ENCODE data around the gene SEMA5B.

The SEMA5B gene

DNA sequence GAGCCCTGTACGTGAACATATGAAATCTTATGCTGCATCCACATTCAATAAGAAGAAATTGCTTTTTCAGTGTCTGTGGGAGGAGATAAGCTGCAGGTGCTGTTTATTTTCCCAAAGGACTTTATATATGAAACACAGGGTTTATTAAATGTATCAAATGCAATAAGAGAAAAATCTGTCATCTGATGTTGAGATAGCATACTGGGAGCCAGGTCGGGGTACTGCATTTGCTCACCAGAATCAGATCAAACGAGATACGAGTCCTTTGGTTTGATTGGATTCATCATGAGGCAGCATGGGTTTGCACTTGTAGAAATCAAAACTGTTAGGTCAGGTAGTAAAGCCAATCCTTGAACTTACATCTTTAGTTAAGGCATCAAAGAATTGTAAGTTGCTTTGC lies 141.3 kb downstream of the SEMA5B start:
- H3K9me2 ChIP-seq (replicated peaks; ENCODE audit: insufficient read depth, low read length) = no peaks in the 10 kb centered on the region
- H3K9ac ChIP-seq (ENCODE audit: low read length) = no peak overlapping the region
- no peaks in the 10 kb centered on the region for H4K20me1 ChIP-seq (ENCODE audit: insufficient read depth, low read length)
- no peak overlapping the region for H3K4me2 ChIP-seq (ENCODE audit: low read depth, low read length)
- H3K9me3 ChIP-seq (replicated peaks; ENCODE audit: insufficient read depth, low read length) = no peaks in the 10 kb centered on the region
- no peaks in the 10 kb centered on the region for H3K36me3 ChIP-seq (replicated peaks; ENCODE audit: insufficient read depth, low read length)
- no peaks in the 10 kb centered on the region for H3K27me3 ChIP-seq (replicated peaks; ENCODE audit: insufficient read depth, low read length)
- no peak overlapping the region for H3K27ac ChIP-seq (ENCODE audit: low read length)
- H2AFZ ChIP-seq (ENCODE audit: low read length) = no peak overlapping the region
- TF ChIP-seq CTCF (IDR thresholded peaks at IDR 0.05; ENCODE audit: low read length) (no peak), EZH2phosphoT487 (IDR thresholded peaks at IDR 0.05; ENCODE audit: low read length) (no peak), EZH2 (optimal IDR thresholded peaks at IDR 0.05; ENCODE audit: low read depth, low read length) (no peak)
- H3K4me1 ChIP-seq (ENCODE audit: low read length) = no peaks in the 10 kb centered on the region
- H3K4me3 ChIP-seq (ENCODE audit: low read length) = no peak overlapping the region
- DNase-seq = no peak
- no peaks in the 10 kb centered on the region for H3K79me2 ChIP-seq (ENCODE audit: low read length)
- H3F3A ChIP-seq (ENCODE audit: insufficient read depth, low read length) = no peaks in the 10 kb centered on the region

GRCh38 chr3:122882361-122882947 lies 145.1 kb downstream of the SEMA5B start:
- Histone ChIP-seq H3F3A (ENCODE audit: insufficient read depth, low read length) (no peaks in the 10 kb centered on the region), H2AFZ (ENCODE audit: low read length) (no peak overlapping the region), H3K4me3 (ENCODE audit: low read length) (no peak overlapping the region), H3K4me1 (ENCODE audit: low read length) (no peaks in the 10 kb centered on the region), H3K79me2 (ENCODE audit: low read length) (no peaks in the 10 kb centered on the region), H3K4me2 (ENCODE audit: low read depth, low read length) (no peak overlapping the region), H3K36me3 (replicated peaks; ENCODE audit: insufficient read depth, low read length) (no peaks in the 10 kb centered on the region), H3K9ac (ENCODE audit: low read length) (no peak overlapping the region), H3K27ac (ENCODE audit: low read length) (no peak overlapping the region), H3K27me3 (replicated peaks; ENCODE audit: insufficient read depth, low read length) (no peaks in the 10 kb centered on the region), H3K9me3 (replicated peaks; ENCODE audit: insufficient read depth, low read length) (no peaks in the 10 kb centered on the region), H4K20me1 (ENCODE audit: insufficient read depth, low read length) (no peaks in the 10 kb centered on the region), H3K9me2 (replicated peaks; ENCODE audit: insufficient read depth, low read length) (no peaks in the 10 kb centered on the region)
- no peak for TF ChIP-seq EZH2 (optimal IDR thresholded peaks at IDR 0.05; ENCODE audit: low read depth, low read length)
- no peak for TF ChIP-seq EZH2phosphoT487 (IDR thresholded peaks at IDR 0.05; ENCODE audit: low read length)
- TF ChIP-seq CTCF (IDR thresholded peaks at IDR 0.05; ENCODE audit: low read length) = no peak
- no peak for DNase-seq

- no peak overlapping the region for H2AFZ ChIP-seq (ENCODE audit: low read length)
- no peak overlapping the region for H3K9ac ChIP-seq (ENCODE audit: low read length)
- no peak overlapping the region for H3K27ac ChIP-seq (ENCODE audit: low read length)
- H3K27me3 ChIP-seq (replicated peaks; ENCODE audit: insufficient read depth, low read length) = no peaks in the 10 kb centered on the region
- no peaks in the 10 kb centered on the region for H3K36me3 ChIP-seq (replicated peaks; ENCODE audit: insufficient read depth, low read length)
- H3K9me2 ChIP-seq (replicated peaks; ENCODE audit: insufficient read depth, low read length) = no peaks in the 10 kb centered on the region
- no peaks in the 10 kb centered on the region for H3K4me1 ChIP-seq (ENCODE audit: low read length)
- no peak overlapping the region for H3K4me2 ChIP-seq (ENCODE audit: low read depth, low read length)
- DNase-seq = no peak
- H3F3A ChIP-seq (ENCODE audit: insufficient read depth, low read length) = no peaks in the 10 kb centered on the region
- no peaks in the 10 kb centered on the region for H3K79me2 ChIP-seq (ENCODE audit: low read length)
- no peaks in the 10 kb centered on the region for H4K20me1 ChIP-seq (ENCODE audit: insufficient read depth, low read length)
- TF ChIP-seq CTCF (IDR thresholded peaks at IDR 0.05; ENCODE audit: low read length) = no peak
- TF ChIP-seq EZH2 (optimal IDR thresholded peaks at IDR 0.05; ENCODE audit: low read depth, low read length) = no peak
- no peak for TF ChIP-seq EZH2phosphoT487 (IDR thresholded peaks at IDR 0.05; ENCODE audit: low read length)
- H3K4me3 ChIP-seq (ENCODE audit: low read length) = no peak overlapping the region
- no peaks in the 10 kb centered on the region for H3K9me3 ChIP-seq (replicated peaks; ENCODE audit: insufficient read depth, low read length)
Observed at GRCh38 chr3:122880624-122881023, 146.9 kb downstream of the SEMA5B start.

Data from MM.1S (cell line).